Mucosa of stomach (tissue), 1 donor: ENCODE results near the gene CCDC34.
A peak's percentile ranks its signal among the peaks of the same experiment; 100 is the strongest.

ENCODE experiments used
- H3K27me3 ChIP-seq: one replicate; pipeline ENCODE4 v1.7.0; 2013; ENCODE audit warnings: mild to moderate bottlenecking, low read length; ENCODE audit not compliant: control insufficient read depth, insufficient read depth
- H3K36me3 ChIP-seq: one replicate; pipeline ENCODE4 v1.7.0; 2013; ENCODE audit warnings: low read length; ENCODE audit not compliant: control insufficient read depth, insufficient read depth
- H3K4me1 ChIP-seq: one replicate; pipeline ENCODE4 v1.7.0; 2013; ENCODE audit warnings: mild to moderate bottlenecking, low read length; ENCODE audit not compliant: control insufficient read depth, insufficient read depth
- H3K4me3 ChIP-seq: one replicate; pipeline ENCODE4 v1.7.0; 2013; ENCODE audit warnings: low read length
- H3K9ac ChIP-seq: one replicate; pipeline ENCODE4 v1.7.0; 2013; ENCODE audit warnings: mild to moderate bottlenecking, low read length, moderate library complexity
- H3K9me3 ChIP-seq: one replicate; pipeline ENCODE4 v1.7.0; 2013; ENCODE audit warnings: mild to moderate bottlenecking, low read length, moderate library complexity; ENCODE audit not compliant: control insufficient read depth
- donor health status: Pancreatic carcinoma.

The CCDC34 gene

DNA sequence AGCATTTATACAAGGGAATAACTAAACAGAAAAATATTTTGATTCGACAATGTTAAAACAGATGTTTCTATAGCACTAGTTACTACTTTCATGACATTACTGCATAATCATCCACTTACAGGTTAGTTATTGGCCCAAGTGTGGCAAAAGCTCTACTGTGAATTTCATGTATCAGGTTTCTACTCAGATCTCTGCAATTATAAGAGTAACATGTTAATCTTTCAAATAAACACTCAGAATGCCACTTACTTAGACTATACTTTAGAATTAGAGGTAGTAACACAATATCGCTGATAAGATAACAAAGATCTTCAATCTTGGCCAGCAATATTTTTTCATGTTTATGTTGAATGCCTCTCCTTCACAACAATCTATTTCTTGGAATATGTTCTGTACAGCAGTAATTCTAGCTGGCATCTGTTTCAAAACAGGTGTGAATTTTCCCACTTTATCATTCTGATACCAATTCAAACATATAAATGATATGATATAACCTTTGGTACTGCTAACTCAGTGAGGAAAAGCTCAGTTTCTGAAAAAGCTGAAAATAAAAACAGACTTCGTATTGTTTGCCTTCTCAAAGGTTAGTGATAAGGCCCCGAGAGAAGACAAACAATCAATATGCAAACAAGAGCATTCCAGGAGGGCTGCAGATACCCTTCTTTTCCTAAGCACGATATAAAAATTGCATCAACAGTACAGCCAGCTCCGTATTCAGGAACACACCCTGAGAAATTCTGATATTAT, 11.0 kb upstream of the CCDC34 start:
- no peaks in the 10 kb centered on the region for H3K9me3 ChIP-seq
- H3K4me3 ChIP-seq, result no peak overlapping the region
- peaks cover 4% of the 10 kb centered on the region for H3K36me3 ChIP-seq
- no peaks in the 10 kb centered on the region for H3K27me3 ChIP-seq
- H3K4me1 ChIP-seq, result peaks cover 38% of the 10 kb centered on the region
- no peak overlapping the region for H3K9ac ChIP-seq

DNA sequence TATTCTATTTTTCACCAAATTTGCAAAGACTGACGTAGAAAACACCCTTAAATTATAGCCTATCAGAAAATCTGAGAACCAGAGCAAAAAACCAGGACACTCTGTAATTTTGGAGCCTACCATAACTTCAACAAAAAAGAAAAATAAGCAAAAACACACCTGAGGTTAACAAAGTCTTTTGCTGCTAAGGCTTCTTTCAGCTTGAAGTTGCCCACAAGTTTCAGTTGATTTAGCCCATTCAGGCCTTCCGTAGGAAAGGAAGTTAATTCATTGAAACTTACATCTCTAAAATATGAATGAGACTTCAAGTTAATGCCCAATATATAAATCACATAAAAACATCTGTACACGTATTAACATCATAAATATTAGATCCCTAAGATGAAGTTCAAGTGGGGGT, 10.4 kb upstream of the CCDC34 start:
- Histone ChIP-seq H3K4me1 (peaks cover 32% of the 10 kb centered on the region), H3K27me3 (no peaks in the 10 kb centered on the region), H3K36me3 (peaks cover 4% of the 10 kb centered on the region), H3K9me3 (no peaks in the 10 kb centered on the region), H3K4me3 (no peak overlapping the region), H3K9ac (no peak overlapping the region)

DNA sequence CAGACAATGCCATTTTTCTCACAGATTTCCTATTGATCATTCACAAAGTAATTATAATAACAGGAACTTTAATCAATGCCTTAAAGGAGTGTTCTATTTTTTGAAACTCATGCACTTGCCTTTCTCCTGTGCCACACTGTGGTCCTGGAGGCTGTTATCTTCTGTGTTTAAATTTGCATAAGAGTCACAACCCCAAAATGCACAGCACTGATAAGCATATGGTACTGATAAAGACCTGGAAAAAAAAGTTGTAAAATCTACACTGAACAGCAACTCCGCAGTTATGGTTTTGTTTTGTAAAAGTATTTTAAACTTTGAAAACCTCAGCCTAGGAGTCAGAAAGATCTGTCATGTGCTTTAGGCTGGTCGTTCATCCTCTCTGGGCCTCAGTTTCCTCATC, 9.1 kb upstream of the CCDC34 start:
- peaks cover 32% of the 10 kb centered on the region for H3K4me1 ChIP-seq
- H3K9me3 ChIP-seq, result no peaks in the 10 kb centered on the region
- H3K27me3 ChIP-seq, result no peaks in the 10 kb centered on the region
- no peak overlapping the region for H3K4me3 ChIP-seq
- no peak overlapping the region for H3K9ac ChIP-seq
- peaks cover 8% of the 10 kb centered on the region for H3K36me3 ChIP-seq

GRCh38 chr11:27371489-27371888, 8.5 kb upstream of the CCDC34 start:
- Histone ChIP-seq H3K27me3 (no peaks in the 10 kb centered on the region), H3K9ac (no peak overlapping the region), H3K4me1 (peaks cover 32% of the 10 kb centered on the region), H3K9me3 (no peaks in the 10 kb centered on the region), H3K4me3 (no peak overlapping the region), H3K36me3 (peaks cover 8% of the 10 kb centered on the region)

- Histone ChIP-seq H3K27me3 (no peaks in the 10 kb centered on the region), H3K9ac (no peak overlapping the region), H3K4me1 (peaks cover 30% of the 10 kb centered on the region), H3K4me3 (no peak overlapping the region), H3K9me3 (no peaks in the 10 kb centered on the region), H3K36me3 (peaks cover 8% of the 10 kb centered on the region)
Measured at GRCh38 chr11:27370374-27370773, 7.4 kb upstream of the CCDC34 start.

- no peaks in the 10 kb centered on the region for H3K9me3 ChIP-seq
- no peaks in the 10 kb centered on the region for H3K27me3 ChIP-seq
- H3K36me3 ChIP-seq, result peaks cover 8% of the 10 kb centered on the region
- H3K9ac ChIP-seq, result no peak overlapping the region
- no peak overlapping the region for H3K4me3 ChIP-seq
- H3K4me1 ChIP-seq, result peaks cover 26% of the 10 kb centered on the region
Measured at GRCh38 chr11:27367881-27368280, 4.9 kb upstream of the CCDC34 start.

DNA sequence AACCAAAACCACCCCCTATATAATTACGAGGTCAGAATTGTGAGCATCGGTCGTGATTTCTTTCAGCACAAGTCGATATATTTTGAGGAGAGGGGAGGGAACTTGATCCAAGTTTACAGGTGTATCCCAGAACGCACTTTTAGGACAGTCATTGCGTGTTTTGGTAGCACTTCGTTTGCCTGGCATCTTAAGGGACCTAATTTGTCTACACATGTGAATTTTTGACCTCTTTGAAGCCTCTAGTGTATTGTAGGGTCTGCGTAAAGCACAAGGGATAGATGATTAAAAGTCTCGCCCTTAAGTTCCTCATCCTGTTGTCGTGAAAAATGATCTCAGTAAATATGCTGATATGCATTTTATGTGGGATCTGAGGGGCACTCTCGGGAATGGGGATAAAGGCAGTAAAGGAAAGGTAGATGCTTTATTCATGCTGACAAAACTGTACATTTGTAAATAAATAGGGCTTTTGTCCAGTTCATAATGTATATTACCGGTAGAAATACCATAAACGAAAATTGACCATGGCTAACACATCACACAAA, 632 bp upstream of the CCDC34 start:
- peak overlapping the region; percentile 62 for H3K4me3 ChIP-seq
- peak overlapping the region; percentile 67 for H3K9ac ChIP-seq
- no peaks in the 10 kb centered on the region for H3K27me3 ChIP-seq
- no peaks in the 10 kb centered on the region for H3K9me3 ChIP-seq
- peaks cover 4% of the 10 kb centered on the region for H3K36me3 ChIP-seq
- H3K4me1 ChIP-seq, result peaks cover 14% of the 10 kb centered on the region

DNA sequence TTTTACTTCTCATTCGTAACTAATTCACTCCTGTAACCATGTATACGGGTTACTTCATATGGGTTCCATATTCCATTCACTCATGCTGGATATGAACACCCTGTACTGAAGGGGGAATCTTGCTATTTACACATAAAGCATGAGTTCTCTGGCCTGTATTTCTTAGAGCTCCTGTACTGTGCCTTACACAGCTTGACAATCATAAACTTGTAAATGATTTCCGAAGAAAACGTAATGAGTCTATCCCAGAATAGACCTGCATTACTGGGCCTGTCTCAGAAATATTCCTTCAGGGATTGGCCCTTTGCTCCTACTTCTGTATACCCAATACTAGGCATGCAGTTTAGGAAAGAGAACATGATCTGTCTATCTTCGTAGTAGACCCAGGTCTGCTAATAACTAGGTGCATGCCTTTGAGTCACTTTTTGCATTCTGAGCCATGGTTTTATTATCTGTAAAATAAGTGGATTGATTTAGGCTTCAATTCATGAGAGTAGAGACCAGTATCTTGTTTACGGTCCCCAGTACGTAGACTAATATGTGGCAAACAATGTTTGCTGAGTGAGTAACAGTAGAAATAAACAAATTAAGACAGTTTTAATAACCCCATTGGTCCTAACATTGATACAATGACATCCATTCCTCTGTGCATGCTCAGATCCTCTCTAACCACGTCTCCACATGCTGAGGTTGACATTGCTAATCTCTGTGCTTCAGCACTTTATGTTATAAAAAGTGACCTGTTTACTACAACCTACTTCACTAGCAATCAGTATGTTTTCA, 1.2 kb downstream of the CCDC34 start:
- Histone ChIP-seq H3K27me3 (no peaks in the 10 kb centered on the region), H3K4me3 (peak overlapping the region; percentile 62), H3K4me1 (peaks cover 21% of the 10 kb centered on the region), H3K36me3 (no peaks in the 10 kb centered on the region), H3K9me3 (no peaks in the 10 kb centered on the region), H3K9ac (peak overlapping the region; percentile 67)

DNA sequence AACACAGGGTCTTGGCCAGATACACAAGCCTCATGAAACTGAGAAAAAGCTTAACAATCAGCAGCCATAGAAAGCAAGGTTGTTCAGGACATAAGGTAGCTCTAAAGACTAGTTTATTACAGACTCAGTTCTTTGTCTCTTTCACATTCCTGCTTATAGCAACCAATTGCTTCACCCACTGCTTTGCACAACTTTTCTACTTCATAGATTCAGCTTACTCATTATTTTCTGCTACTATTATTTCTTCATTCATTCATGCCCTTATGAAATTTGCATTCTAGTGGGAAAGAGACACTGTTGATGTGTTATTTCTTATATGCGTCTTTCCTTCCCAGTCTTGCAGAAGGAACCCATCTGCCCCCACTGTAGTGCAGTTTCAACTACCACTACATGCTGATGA, 4.7 kb downstream of the CCDC34 start:
- Histone ChIP-seq H3K36me3 (no peaks in the 10 kb centered on the region), H3K9me3 (no peaks in the 10 kb centered on the region), H3K4me1 (peaks cover 20% of the 10 kb centered on the region), H3K4me3 (no peak overlapping the region), H3K27me3 (no peaks in the 10 kb centered on the region), H3K9ac (no peak overlapping the region)

DNA sequence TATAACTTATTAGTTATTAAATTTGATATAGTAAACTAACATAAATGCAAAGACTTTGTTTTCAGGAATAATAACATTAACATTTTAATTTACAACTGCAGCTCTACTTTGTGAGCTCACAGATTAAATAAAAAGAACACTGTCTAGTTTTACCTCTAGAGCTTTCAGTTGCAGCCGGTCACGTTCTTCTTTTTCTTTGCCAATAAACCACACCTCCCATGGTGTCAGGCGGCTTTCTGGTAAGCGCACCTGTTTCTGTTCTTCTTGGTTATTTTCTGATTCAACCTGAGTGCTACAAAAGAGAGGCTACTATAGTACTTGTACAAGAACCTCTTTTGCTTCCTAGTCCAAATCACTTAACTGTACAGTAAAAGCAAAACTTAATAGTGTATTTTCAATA, 5.8 kb downstream of the CCDC34 start:
- Histone ChIP-seq H3K4me1 (peaks cover 20% of the 10 kb centered on the region), H3K9ac (no peak overlapping the region), H3K9me3 (no peaks in the 10 kb centered on the region), H3K4me3 (no peak overlapping the region), H3K36me3 (no peaks in the 10 kb centered on the region), H3K27me3 (no peaks in the 10 kb centered on the region)

- H3K9ac ChIP-seq, result no peak overlapping the region
- H3K9me3 ChIP-seq, result no peaks in the 10 kb centered on the region
- H3K27me3 ChIP-seq, result no peaks in the 10 kb centered on the region
- H3K4me1 ChIP-seq, result peaks cover 15% of the 10 kb centered on the region
- no peaks in the 10 kb centered on the region for H3K36me3 ChIP-seq
- no peak overlapping the region for H3K4me3 ChIP-seq
Measured at GRCh38 chr11:27356624-27357222, 6.3 kb downstream of the CCDC34 start.

DNA sequence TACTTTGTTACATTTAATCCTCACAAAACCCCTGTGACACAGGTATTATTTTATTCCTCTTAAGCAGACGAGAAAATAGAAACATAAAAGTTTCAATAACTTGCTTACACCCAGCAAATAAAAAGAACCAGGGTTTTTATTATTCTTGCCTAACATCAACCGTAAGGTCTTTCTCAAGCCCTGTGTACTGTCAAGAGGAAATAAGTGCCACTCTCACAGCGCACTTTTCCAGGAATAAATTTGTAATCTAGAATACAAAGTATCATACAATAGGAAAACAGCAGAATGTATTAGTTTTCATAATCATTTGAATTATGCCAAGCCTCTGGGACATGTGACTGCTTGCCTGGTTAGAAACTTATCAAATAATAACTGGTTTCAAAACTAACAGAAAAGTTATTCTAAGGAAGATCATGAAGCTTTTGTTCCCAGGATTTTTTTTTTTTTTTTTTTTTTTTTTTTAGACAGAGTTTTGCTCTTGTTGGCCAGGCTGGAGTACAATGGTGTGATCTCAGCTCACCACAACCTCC, 7.4 kb downstream of the CCDC34 start:
- Histone ChIP-seq H3K4me1 (peaks cover 12% of the 10 kb centered on the region), H3K9ac (no peak overlapping the region), H3K36me3 (no peaks in the 10 kb centered on the region), H3K9me3 (no peaks in the 10 kb centered on the region), H3K4me3 (no peak overlapping the region), H3K27me3 (no peaks in the 10 kb centered on the region)
